ENCODE results near the gene TFF1. TPM values are rescaled to one million over a fixed set of nuclear protein-coding genes. Genes with fewer than 3 reads are reported as not detected.

Gene TFF1
- total RNA-seq, 1 experiment from 2014 or later, result not detected

GRCh38 chr21:42391297-42391696 is 25.0 kb upstream of the TFF1 start:
- POLR2A ChIA-PET, result no interaction called here
- peaks cover 6% of the 10 kb centered on the region for H3K4me1 Mint-ChIP-seq (ENCODE audit: insufficient read depth, unreplicated experiment)
- no peak for TF ChIP-seq CTCF (IDR thresholded peaks at IDR 0.05; ENCODE audit: unreplicated experiment)

GRCh38 chr21:42390696-42391095 is 24.4 kb upstream of the TFF1 start:
- H3K27ac Mint-ChIP-seq (ENCODE audit: low read depth, unreplicated experiment), result no peak overlapping the region

More at GRCh38 chr21:42391297-42391696, 25.0 kb upstream of the TFF1 start:
- BruUV-seq (replicated peaks), result no TSS peak
- no peak overlapping the region for H3K27ac Mint-ChIP-seq (ENCODE audit: low read depth, unreplicated experiment)
- CTCF ChIA-PET, result no interaction called here
- H3K36me3 Mint-ChIP-seq (ENCODE audit: insufficient read depth, unreplicated experiment), result no peaks in the 10 kb centered on the region
- peaks cover 11% of the 10 kb centered on the region for H3K27me3 Mint-ChIP-seq (ENCODE audit: insufficient read depth, unreplicated experiment)
- intact Hi-C loops (cut with micrococcal nuclease), result no loop called here
- H3K9me3 Mint-ChIP-seq (ENCODE audit: unreplicated experiment), result no peaks in the 10 kb centered on the region
- DNase-seq (ENCODE audit: unreplicated experiment), result no peak
- H3K4me3 Mint-ChIP-seq (ENCODE audit: unreplicated experiment), result no peak overlapping the region

GRCh38 chr21:42390193-42390592 is 23.9 kb upstream of the TFF1 start:
- no TSS peak for BruUV-seq (replicated peaks)
- no peak for TF ChIP-seq CTCF (IDR thresholded peaks at IDR 0.05; ENCODE audit: unreplicated experiment)
- Mint-ChIP-seq H3K27me3 (ENCODE audit: insufficient read depth, unreplicated experiment) (peaks cover 11% of the 10 kb centered on the region), H3K9me3 (ENCODE audit: unreplicated experiment) (no peaks in the 10 kb centered on the region), H3K4me1 (ENCODE audit: insufficient read depth, unreplicated experiment) (peaks cover 2% of the 10 kb centered on the region), H3K4me3 (ENCODE audit: unreplicated experiment) (no peak overlapping the region), H3K27ac (ENCODE audit: low read depth, unreplicated experiment) (no peak overlapping the region), H3K36me3 (ENCODE audit: insufficient read depth, unreplicated experiment) (no peaks in the 10 kb centered on the region)
- no peak for DNase-seq (ENCODE audit: unreplicated experiment)
- POLR2A ChIA-PET, result no interaction called here
- CTCF ChIA-PET, result no interaction called here
- intact Hi-C loops (cut with micrococcal nuclease), result no loop called here

More at GRCh38 chr21:42390696-42391095, 24.4 kb upstream of the TFF1 start:
- H3K36me3 Mint-ChIP-seq (ENCODE audit: insufficient read depth, unreplicated experiment), result no peaks in the 10 kb centered on the region
- no peak for TF ChIP-seq CTCF (IDR thresholded peaks at IDR 0.05; ENCODE audit: unreplicated experiment)
- no TSS peak for BruUV-seq (replicated peaks)
- intact Hi-C loops (cut with micrococcal nuclease), result no loop called here
- no peak overlapping the region for H3K4me3 Mint-ChIP-seq (ENCODE audit: unreplicated experiment)
- H3K27me3 Mint-ChIP-seq (ENCODE audit: insufficient read depth, unreplicated experiment), result peaks cover 11% of the 10 kb centered on the region
- DNase-seq (ENCODE audit: unreplicated experiment), result no peak
- ChIA-PET CTCF (no interaction called here), POLR2A (no interaction called here)
- H3K4me1 Mint-ChIP-seq (ENCODE audit: insufficient read depth, unreplicated experiment), result peaks cover 2% of the 10 kb centered on the region
- H3K9me3 Mint-ChIP-seq (ENCODE audit: unreplicated experiment), result no peaks in the 10 kb centered on the region

GRCh38 chr21:42389449-42389835 is 23.1 kb upstream of the TFF1 start:
- POLR2A ChIA-PET, result no interaction called here
- intact Hi-C loops (cut with micrococcal nuclease), result no loop called here
- H3K4me1 Mint-ChIP-seq (ENCODE audit: insufficient read depth, unreplicated experiment), result peaks cover 6% of the 10 kb centered on the region
- no peak overlapping the region for H3K4me3 Mint-ChIP-seq (ENCODE audit: unreplicated experiment)
- H3K9me3 Mint-ChIP-seq (ENCODE audit: unreplicated experiment), result no peaks in the 10 kb centered on the region
- peaks cover 11% of the 10 kb centered on the region for H3K27me3 Mint-ChIP-seq (ENCODE audit: insufficient read depth, unreplicated experiment)
- CTCF ChIA-PET, result no interaction called here
- no peak for DNase-seq (ENCODE audit: unreplicated experiment)
- BruUV-seq (replicated peaks), result no TSS peak
- H3K27ac Mint-ChIP-seq (ENCODE audit: low read depth, unreplicated experiment), result no peak overlapping the region
- TF ChIP-seq CTCF (IDR thresholded peaks at IDR 0.05; ENCODE audit: unreplicated experiment), result no peak
- H3K36me3 Mint-ChIP-seq (ENCODE audit: insufficient read depth, unreplicated experiment), result no peaks in the 10 kb centered on the region
